ENCODE measurements around the gene RAET1G.
A peak's percentile ranks its signal among the peaks of the same experiment; 100 is the strongest.
"Not testable (repeated sequence)": the region's sequence is repeated elsewhere in the genome, so short reads cannot be mapped to it uniquely, and the experiment has no call there.

The RAET1G gene

GRCh38 chr6:149962461-149963211 is 39.7 kb upstream of the RAET1G start:
- Histone ChIP-seq H3K4me1 (ENCODE audit: control insufficient read depth in 1 of 2, insufficient read depth in 2 of 2, low read length in 2 of 2) (peaks cover 0 to 23% of the 10 kb centered on the region in 2 donors), H3K36me3 (ENCODE audit: control insufficient read depth in 1 of 2, insufficient read depth in 2 of 2, low read length in 2 of 2) (no peaks in the 10 kb centered on the region), H3K27ac (ENCODE audit: low read length) (no peak overlapping the region), H3K9me3 (ENCODE audit: control insufficient read depth in 1 of 2, low read length in 2 of 2) (no peaks in the 10 kb centered on the region), H3K4me3 (ENCODE audit: low read depth in 1 of 2, low read length in 2 of 2) (peak overlapping the region in 1 of 2 donors; percentile 50), H3K27me3 (ENCODE audit: low read depth, low read length) (peaks cover 52% of the 10 kb centered on the region)

- Histone ChIP-seq H3K4me3 (ENCODE audit: low read depth in 1 of 2, low read length in 2 of 2) (no peak overlapping the region), H3K4me1 (ENCODE audit: control insufficient read depth in 1 of 2, insufficient read depth in 2 of 2, low read length in 2 of 2) (peaks cover 0 to 23% of the 10 kb centered on the region in 2 donors), H3K9me3 (ENCODE audit: control insufficient read depth in 1 of 2, low read length in 2 of 2) (no peaks in the 10 kb centered on the region), H3K36me3 (ENCODE audit: control insufficient read depth in 1 of 2, insufficient read depth in 2 of 2, low read length in 2 of 2) (no peaks in the 10 kb centered on the region), H3K27me3 (ENCODE audit: low read depth, low read length) (peaks cover 52% of the 10 kb centered on the region), H3K27ac (ENCODE audit: low read length) (no peak overlapping the region)
Observed at GRCh38 chr6:149961728-149962425, 39.0 kb upstream of the RAET1G start.

- no peak overlapping the region for H3K4me3 ChIP-seq (ENCODE audit: low read depth in 1 of 2, low read length in 2 of 2)
- H3K9me3 ChIP-seq (ENCODE audit: control insufficient read depth in 1 of 2, low read length in 2 of 2), result no peaks in the 10 kb centered on the region
- H3K4me1 ChIP-seq (ENCODE audit: control insufficient read depth in 1 of 2, insufficient read depth in 2 of 2, low read length in 2 of 2), result peaks cover 0 to 20% of the 10 kb centered on the region in 2 donors
- H3K36me3 ChIP-seq (ENCODE audit: control insufficient read depth in 1 of 2, insufficient read depth in 2 of 2, low read length in 2 of 2), result no peaks in the 10 kb centered on the region
- no peak overlapping the region for H3K27ac ChIP-seq (ENCODE audit: low read length)
- H3K27me3 ChIP-seq (ENCODE audit: low read depth, low read length), result peaks cover 56% of the 10 kb centered on the region
Observed at GRCh38 chr6:149960488-149960887, 37.6 kb upstream of the RAET1G start.

GRCh38 chr6:149959806-149960205 is 36.9 kb upstream of the RAET1G start:
- not testable (repeated sequence) for H3K4me3 ChIP-seq (ENCODE audit: low read depth in 1 of 2, low read length in 2 of 2); H3K9me3 ChIP-seq (ENCODE audit: control insufficient read depth in 1 of 2, low read length in 2 of 2)
- peaks cover 0 to 14% of the 10 kb centered on the region in 2 donors for H3K4me1 ChIP-seq (ENCODE audit: control insufficient read depth in 1 of 2, insufficient read depth in 2 of 2, low read length in 2 of 2)

GRCh38 chr6:149958124-149958523 is 35.2 kb upstream of the RAET1G start:
- not testable (repeated sequence) for H3K36me3 ChIP-seq (ENCODE audit: control insufficient read depth in 1 of 2, insufficient read depth in 2 of 2, low read length in 2 of 2); H3K4me3 ChIP-seq (ENCODE audit: low read depth in 1 of 2, low read length in 2 of 2); H3K27ac ChIP-seq (ENCODE audit: low read length); H3K9me3 ChIP-seq (ENCODE audit: control insufficient read depth in 1 of 2, low read length in 2 of 2); H3K4me1 ChIP-seq (ENCODE audit: control insufficient read depth in 1 of 2, insufficient read depth in 2 of 2, low read length in 2 of 2)
- H3K27me3 ChIP-seq (ENCODE audit: low read depth, low read length), result peaks cover 44% of the 10 kb centered on the region

More at GRCh38 chr6:149959806-149960205, 36.9 kb upstream of the RAET1G start:
- not testable (repeated sequence) for H3K36me3 ChIP-seq (ENCODE audit: control insufficient read depth in 1 of 2, insufficient read depth in 2 of 2, low read length in 2 of 2); H3K27ac ChIP-seq (ENCODE audit: low read length)
- peaks cover 54% of the 10 kb centered on the region for H3K27me3 ChIP-seq (ENCODE audit: low read depth, low read length)

GRCh38 chr6:149955654-149956317 is 32.9 kb upstream of the RAET1G start:
- H3K27me3 ChIP-seq (ENCODE audit: low read depth, low read length), result peaks cover 50% of the 10 kb centered on the region
- not testable (repeated sequence) for H3K36me3 ChIP-seq (ENCODE audit: control insufficient read depth in 1 of 2, insufficient read depth in 2 of 2, low read length in 2 of 2); H3K4me3 ChIP-seq (ENCODE audit: low read depth in 1 of 2, low read length in 2 of 2); H3K4me1 ChIP-seq (ENCODE audit: control insufficient read depth in 1 of 2, insufficient read depth in 2 of 2, low read length in 2 of 2); H3K9me3 ChIP-seq (ENCODE audit: control insufficient read depth in 1 of 2, low read length in 2 of 2); H3K27ac ChIP-seq (ENCODE audit: low read length)

GRCh38 chr6:149954984-149955653 is 32.2 kb upstream of the RAET1G start:
- H3K27ac ChIP-seq (ENCODE audit: low read length); H3K9me3 ChIP-seq (ENCODE audit: control insufficient read depth in 1 of 2, low read length in 2 of 2); H3K36me3 ChIP-seq (ENCODE audit: control insufficient read depth in 1 of 2, insufficient read depth in 2 of 2, low read length in 2 of 2); H3K4me1 ChIP-seq (ENCODE audit: control insufficient read depth in 1 of 2, insufficient read depth in 2 of 2, low read length in 2 of 2); H3K4me3 ChIP-seq (ENCODE audit: low read depth in 1 of 2, low read length in 2 of 2): not testable (repeated sequence)
- peaks cover 46% of the 10 kb centered on the region for H3K27me3 ChIP-seq (ENCODE audit: low read depth, low read length)

GRCh38 chr6:149954328-149954983 is 31.5 kb upstream of the RAET1G start:
- H3K27ac ChIP-seq (ENCODE audit: low read length); H3K4me3 ChIP-seq (ENCODE audit: low read depth in 1 of 2, low read length in 2 of 2); H3K9me3 ChIP-seq (ENCODE audit: control insufficient read depth in 1 of 2, low read length in 2 of 2); H3K36me3 ChIP-seq (ENCODE audit: control insufficient read depth in 1 of 2, insufficient read depth in 2 of 2, low read length in 2 of 2); H3K4me1 ChIP-seq (ENCODE audit: control insufficient read depth in 1 of 2, insufficient read depth in 2 of 2, low read length in 2 of 2): not testable (repeated sequence)
- H3K27me3 ChIP-seq (ENCODE audit: low read depth, low read length), result peaks cover 46% of the 10 kb centered on the region

GRCh38 chr6:149953934-149954327 is 31.0 kb upstream of the RAET1G start:
- H3K36me3 ChIP-seq (ENCODE audit: control insufficient read depth in 1 of 2, insufficient read depth in 2 of 2, low read length in 2 of 2); H3K4me1 ChIP-seq (ENCODE audit: control insufficient read depth in 1 of 2, insufficient read depth in 2 of 2, low read length in 2 of 2); H3K27ac ChIP-seq (ENCODE audit: low read length); H3K9me3 ChIP-seq (ENCODE audit: control insufficient read depth in 1 of 2, low read length in 2 of 2); H3K4me3 ChIP-seq (ENCODE audit: low read depth in 1 of 2, low read length in 2 of 2): not testable (repeated sequence)
- H3K27me3 ChIP-seq (ENCODE audit: low read depth, low read length), result peaks cover 41% of the 10 kb centered on the region

- H3K36me3 ChIP-seq (ENCODE audit: control insufficient read depth in 1 of 2, insufficient read depth in 2 of 2, low read length in 2 of 2); H3K4me3 ChIP-seq (ENCODE audit: low read depth in 1 of 2, low read length in 2 of 2); H3K9me3 ChIP-seq (ENCODE audit: control insufficient read depth in 1 of 2, low read length in 2 of 2); H3K4me1 ChIP-seq (ENCODE audit: control insufficient read depth in 1 of 2, insufficient read depth in 2 of 2, low read length in 2 of 2); H3K27ac ChIP-seq (ENCODE audit: low read length): not testable (repeated sequence)
- peaks cover 39% of the 10 kb centered on the region for H3K27me3 ChIP-seq (ENCODE audit: low read depth, low read length)
Observed at GRCh38 chr6:149953390-149953789, 30.5 kb upstream of the RAET1G start.

- no peaks in the 10 kb centered on the region for H3K36me3 ChIP-seq (ENCODE audit: control insufficient read depth in 1 of 2, insufficient read depth in 2 of 2, low read length in 2 of 2)
- no peaks in the 10 kb centered on the region for H3K4me1 ChIP-seq (ENCODE audit: control insufficient read depth in 1 of 2, insufficient read depth in 2 of 2, low read length in 2 of 2)
- H3K27me3 ChIP-seq (ENCODE audit: low read depth, low read length), result peaks cover 39% of the 10 kb centered on the region
- H3K9me3 ChIP-seq (ENCODE audit: control insufficient read depth in 1 of 2, low read length in 2 of 2), result no peaks in the 10 kb centered on the region
- H3K27ac ChIP-seq (ENCODE audit: low read length), result no peak overlapping the region
- no peak overlapping the region for H3K4me3 ChIP-seq (ENCODE audit: low read depth in 1 of 2, low read length in 2 of 2)
Observed at GRCh38 chr6:149951626-149952025, 28.7 kb upstream of the RAET1G start.
